ENCODE measurements around the gene METRN.
A peak's percentile ranks its signal among the peaks of the same experiment; 100 is the strongest.

METRN gene

DNA sequence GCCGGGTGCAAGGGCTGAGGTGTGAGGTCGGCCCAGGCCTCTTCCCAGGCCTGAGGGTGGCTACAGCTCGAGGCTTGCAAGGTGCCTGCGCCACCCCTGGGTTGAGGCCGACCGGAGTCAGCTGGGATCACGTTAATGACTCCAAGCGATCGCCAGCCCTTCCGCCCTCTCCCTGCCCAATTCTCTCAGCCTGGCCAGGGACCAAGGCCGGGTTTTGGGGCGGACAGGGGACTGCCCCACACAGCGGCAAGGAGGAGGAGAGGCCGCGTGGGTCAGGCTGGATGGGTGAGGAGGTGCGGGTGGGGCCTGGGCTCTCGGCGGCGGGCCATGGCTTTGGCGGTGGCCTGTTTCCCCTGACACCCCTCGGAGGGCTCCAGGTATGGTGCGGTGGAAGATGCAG lies 21.6 kb upstream of the METRN start:
- DNase-seq, result no peak

DNA sequence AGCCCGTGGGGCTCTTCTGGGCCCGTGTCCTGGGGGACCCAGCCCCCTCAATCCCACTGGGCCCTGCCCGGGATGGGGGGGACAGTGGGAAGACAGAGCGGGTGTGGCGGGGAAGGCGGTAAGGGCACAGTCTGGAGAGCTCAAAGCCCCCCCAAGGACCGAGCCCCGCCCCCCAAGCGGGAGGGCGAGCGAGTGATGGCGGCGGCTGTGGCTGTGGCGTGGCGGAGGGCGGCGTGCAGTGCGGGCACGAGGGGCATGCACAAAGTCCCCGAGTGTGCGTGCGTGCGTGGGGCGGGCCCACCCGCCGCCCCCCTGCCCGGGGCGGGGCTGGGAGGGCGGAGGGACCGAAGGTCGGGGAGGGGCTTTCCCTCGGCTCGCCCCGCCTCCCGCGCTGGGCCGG lies 21.2 kb upstream of the METRN start:
- no peak for DNase-seq

DNA sequence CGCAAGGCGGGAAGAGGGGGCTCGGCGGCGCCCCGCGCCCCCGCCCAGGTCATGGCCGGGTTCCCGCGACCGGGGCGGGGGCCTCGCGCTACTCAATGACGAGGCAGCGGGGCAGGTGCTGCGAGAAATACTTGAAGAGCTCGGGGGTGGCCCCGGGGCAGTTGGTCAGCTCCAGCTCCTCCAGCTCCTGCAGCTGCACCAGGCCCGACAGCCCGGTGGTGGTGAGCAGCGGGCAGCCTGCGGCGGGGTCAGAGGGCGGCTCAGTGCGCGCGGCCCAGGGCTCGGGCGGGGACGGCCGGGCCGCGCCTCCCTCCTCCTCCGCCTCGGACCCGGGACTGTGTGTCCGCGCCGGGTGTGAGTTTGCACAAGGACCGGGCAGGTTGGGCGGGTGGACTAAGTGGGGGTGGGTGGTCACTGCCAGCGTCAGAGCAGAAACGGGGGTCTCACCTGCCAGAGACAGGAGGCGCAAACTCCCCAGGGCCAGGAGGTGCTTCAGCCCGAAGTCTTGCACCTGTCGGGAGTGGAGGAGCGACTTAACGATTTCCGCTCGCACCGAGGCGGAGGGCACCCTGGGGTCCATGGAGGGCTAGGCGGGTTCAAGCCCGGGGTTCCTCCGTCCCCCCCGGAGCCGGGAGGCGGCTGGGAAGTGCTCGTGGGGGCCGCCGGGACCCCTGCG lies 20.6 kb upstream of the METRN start:
- no peak for DNase-seq

- DNase-seq, result no peak
Measured at GRCh38 chr16:694863-695354, 20.0 kb upstream of the METRN start.

- no peak for DNase-seq
Measured at GRCh38 chr16:695355-696089, 19.4 kb upstream of the METRN start.

- no peak for DNase-seq
Measured at GRCh38 chr16:698911-699671, 15.8 kb upstream of the METRN start.

GRCh38 chr16:700684-701584 lies 14.0 kb upstream of the METRN start:
- no peak for DNase-seq

DNA sequence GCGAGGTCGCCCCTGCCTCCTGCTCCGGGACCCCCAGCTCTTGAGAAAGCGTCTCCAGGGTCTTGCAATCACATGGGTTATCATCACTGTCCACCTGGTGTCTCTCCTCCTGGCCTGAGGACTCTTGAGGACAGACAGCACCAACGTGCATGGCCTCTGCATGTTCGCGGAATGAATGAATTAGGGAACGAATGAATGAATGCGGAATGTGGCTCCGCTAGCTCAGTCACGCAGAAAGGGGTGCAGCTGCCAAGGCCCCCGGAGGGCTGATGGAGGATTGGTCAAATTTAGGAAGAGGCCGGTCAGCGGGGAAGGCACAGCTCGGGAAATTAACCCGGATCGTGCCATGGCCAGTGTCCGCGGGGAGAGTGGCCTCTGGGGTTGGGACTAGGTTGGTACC lies 12.6 kb upstream of the METRN start:
- no peak for DNase-seq

DNA sequence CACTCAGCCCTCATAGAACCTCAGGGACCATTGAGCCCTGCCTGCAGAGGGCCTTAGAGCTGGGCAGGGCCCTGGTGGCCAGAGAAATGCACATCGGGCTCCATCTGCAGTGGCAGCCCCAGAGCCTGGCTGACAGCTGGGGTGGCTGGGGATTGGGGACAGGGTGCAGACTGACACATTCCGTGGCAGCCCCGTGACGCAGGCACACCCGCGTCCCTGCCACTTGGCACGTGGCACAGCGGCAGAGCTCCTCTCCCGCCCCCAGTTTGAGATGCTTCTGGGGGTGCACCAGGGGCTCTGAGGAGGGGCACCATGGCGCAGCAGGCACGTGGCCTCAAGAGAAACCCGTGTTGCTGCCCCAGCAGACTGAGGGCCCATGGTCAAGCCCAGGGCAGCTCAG lies 11.5 kb upstream of the METRN start:
- no peak for DNase-seq

DNA sequence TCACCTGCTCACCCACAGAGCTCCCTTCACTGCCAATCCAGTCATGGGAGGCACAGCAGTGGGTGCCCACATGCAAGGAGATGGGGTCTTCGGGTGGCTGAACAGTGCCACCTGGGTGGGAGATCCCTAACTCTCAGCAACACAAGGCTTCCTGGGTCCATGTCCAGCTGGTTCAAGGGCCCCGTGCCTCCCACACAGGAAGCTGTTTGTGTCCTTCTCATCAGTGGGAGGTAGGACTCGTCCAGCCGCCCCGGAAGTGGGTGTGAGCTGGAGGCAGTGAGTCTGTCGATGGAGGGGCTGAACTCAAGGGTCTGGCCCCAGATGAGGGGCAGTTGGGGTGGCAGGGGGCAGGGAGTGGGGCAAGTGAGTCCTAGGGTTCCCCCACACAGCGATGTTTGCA lies 10.9 kb upstream of the METRN start:
- no peak for DNase-seq

DNA sequence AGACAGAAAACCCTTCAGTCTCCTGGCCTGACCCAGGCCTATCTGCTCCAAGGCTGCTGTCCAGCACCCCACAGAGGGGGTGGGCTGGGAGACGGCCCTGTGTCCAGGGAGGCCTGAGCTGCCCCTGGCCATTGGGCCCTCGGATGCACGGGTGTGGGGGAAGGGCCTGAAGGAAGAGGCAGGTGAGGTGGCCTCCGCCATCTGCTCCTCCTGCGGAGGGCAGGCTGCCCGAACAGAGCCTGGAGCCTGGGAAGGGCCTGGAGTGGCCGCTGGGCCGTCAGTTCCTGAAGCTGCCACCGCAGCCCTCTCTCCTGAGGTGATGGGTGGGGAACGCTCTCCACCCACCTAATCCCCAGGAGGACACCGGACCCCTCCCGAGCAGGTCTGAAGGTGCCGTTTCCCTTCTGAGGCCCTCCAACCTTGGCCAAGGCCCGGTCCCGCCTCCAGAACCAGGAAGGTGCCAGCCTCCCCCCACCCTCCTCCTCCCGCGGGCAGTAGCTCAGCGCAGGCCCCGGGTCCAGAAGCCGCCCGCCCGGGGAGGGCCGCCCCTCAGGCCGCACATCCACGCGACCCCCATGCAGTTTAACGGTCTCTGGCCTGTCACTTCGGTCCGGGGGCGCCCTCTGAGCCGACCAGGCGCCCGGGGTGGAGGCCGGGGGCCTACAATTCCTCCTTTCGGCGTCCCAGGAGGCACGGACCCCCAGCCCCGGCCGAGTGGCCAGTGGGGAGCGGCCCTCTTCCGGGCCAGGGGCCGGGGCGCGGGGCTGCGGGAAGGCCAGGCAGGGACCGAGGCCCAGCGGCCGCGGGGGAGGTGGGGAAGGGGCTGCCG lies 10.2 kb upstream of the METRN start:
- no peak for DNase-seq

- no peak for DNase-seq
Measured at GRCh38 chr16:705431-706188, 9.3 kb upstream of the METRN start, which contains the start of gene FBXL16. TSS of gene FBXL16 (minus strand) at chr16:705801. CDS start at chr16:697405, 8,396 bp downstream.

GRCh38 chr16:706189-707061 lies 8.5 kb upstream of the METRN start:
- DNase-seq, result no peak

DNA sequence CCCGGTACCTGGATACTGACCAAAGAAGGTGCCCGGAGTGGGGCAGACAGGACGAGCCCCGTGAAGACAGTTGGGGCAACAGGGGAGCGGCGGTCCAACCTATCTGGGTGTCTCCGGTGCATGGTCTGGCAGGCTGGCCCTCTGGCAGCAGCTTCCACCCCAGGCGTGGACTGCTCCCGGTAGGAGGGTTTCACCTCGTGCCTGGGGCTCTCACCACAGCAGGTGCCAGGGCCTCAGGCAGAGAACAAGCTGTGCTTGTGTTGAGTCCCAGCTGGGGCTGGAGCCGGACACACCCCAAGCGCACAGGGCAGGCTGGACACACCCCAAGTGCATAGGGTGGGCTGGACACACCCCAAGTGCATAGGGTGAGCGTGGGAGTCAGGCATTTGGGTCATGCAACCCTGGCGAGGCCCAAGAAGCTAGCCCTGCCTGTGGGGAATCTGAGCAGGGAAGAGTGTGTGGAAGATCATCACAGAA lies 7.8 kb upstream of the METRN start:
- DNase-seq, result no peak

- DNase-seq, result no peak
Measured at GRCh38 chr16:708019-708418, 6.9 kb upstream of the METRN start.

GRCh38 chr16:708959-709358 lies 6.0 kb upstream of the METRN start:
- no peak for DNase-seq

DNA sequence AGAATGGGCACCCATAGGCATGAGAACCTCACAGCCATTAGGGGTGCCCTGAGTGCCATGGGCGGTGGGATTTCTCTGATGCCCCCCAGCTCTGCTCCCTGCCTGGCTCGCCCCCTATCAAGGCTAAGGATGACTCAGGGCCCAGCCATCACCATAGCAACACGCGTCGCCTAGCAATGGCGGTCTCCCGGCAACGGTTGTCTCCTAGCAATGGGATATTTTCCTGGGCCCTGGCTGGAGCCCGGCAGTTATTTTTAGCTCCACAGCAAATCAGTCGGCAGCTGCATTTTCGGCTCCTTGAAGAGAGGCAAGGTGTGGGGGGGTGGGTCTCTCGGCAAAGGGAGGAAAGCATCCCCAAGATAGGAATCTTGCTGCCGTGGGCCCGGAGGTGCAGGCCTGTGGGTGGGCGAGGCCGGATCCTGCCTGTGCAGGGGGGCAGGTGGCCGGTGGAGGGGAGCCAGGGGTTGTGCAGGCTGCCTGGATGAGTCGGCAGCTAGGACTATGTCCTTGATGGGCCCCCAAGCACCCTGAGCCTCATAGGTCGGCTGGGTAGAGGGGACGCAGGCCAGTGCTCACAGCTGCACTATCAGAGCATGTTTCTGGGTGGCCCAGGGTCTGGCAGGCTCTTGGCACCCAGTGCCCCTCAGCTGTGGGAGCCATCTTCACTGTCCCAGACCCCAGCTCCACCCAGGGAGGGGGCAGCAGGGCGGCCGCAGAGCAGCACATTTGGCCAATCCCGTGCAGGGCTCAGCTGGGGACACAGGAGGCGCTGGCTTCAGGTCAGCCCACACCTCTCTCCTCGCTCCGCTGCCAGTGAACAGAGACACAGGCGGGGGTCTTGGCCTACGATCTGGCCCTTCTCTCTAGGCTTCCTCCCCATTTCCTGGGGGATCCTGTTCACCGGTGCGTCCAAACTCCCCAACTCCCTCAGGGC lies 5.1 kb upstream of the METRN start:
- DNase-seq, result peak; percentile 80

- DNase-seq, result no peak
Measured at GRCh38 chr16:710500-711075, 4.3 kb upstream of the METRN start.

All from right hindlimb (tissue), 1 donor.